Head of caudate nucleus (tissue), 42 donors: ENCODE data around the gene IGF2R.

Experiments
- DNase-seq, 42 donors: peaks; one replicate each; pipeline versions ENCODE4 v3.0.0 to v3.0.0-alpha.2; 2020 to 2021; ENCODE audit warnings: mixed read lengths in 7 of 42
- intact Hi-C: fragments of 100-400 bp; cut with DNase I; formaldehyde crosslinking; loops from one replicate; pipeline ENCODE4 v1.15.0; 2022

IGF2R gene

GRCh38 chr6:160035241-160035640 is 66.4 kb downstream of the IGF2R start:
- DNase-seq = no peak
- intact Hi-C loops = loop anchor here (10.0 kb wide), 1 partner anchor 60 kb away; no protein-coding TSS in a partner anchor

DNA sequence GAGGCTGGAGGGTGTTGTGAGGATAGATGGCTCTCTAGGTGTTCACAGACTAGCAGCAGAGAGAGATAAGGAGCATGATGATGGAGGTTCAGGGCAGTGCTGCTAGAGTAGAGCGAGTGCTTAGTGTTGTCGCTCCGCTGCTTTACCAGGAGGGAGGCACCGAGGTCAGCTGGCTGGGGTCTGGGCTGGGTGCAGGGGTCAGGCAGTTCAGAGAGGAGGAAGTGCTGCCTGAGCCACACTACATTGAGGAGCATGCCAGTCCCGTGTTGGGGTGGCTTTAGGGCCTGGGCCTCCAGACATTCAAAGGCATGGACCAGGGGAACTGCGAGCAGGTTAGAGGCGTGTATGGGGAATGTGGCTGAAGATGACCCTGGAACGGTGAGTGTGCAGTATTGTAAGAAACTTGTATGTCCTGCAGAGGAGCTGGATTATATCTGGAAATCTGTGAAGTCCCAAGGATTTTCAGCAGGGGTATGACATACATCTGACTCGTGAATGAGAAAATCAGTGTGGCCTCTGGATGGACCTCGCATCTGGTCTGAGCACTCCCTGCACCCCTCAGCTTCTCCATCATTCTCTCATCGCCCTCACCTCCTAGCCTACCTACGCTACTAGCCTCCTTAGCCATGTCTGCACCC is 66.9 kb downstream of the IGF2R start:
- intact Hi-C loops = loop anchor here (10.0 kb wide), 1 partner anchor 61 kb away; no protein-coding TSS in a partner anchor

GRCh38 chr6:160036331-160036695 is 67.4 kb downstream of the IGF2R start:
- DNase-seq = no peak
- intact Hi-C loops = loop anchor here (10.0 kb wide), 1 partner anchor 62 kb away; no protein-coding TSS in a partner anchor

More for the DNA sequence above, 66.9 kb downstream of the IGF2R start:
- DNase-seq = no peak

GRCh38 chr6:160036790-160037206 is 67.9 kb downstream of the IGF2R start:
- no peak for DNase-seq
- intact Hi-C loops = loop anchor here (10.0 kb wide), 1 partner anchor 62 kb away; no protein-coding TSS in a partner anchor

- DNase-seq = peak in 1 of 42 donors; percentile 25
- intact Hi-C loops = loop anchor here (10.0 kb wide), 1 partner anchor 64 kb away; no protein-coding TSS in a partner anchor
These were observed 69.6 kb downstream of the IGF2R start for GRCh38 chr6:160038479-160038878.

DNA sequence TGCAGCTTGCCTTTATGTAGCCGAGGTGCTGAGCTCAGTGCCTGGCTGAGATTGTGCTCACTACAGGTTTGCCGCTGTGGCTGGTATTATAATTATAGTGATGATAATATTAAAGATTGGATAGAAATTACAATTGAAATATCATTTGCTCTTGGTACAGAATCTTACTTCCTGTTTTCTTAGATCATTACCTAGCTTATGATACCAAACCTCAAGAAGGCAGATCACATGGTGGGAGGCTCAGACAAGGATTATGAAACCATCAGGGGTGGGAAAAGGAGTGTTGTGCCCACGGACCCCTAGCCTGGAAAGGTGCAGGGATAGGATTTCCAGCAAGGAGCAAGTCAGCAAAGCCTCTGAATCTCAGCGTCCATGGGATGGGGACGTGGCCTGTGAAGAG is 70.6 kb downstream of the IGF2R start:
- intact Hi-C loops = loop anchor here (10.0 kb wide), 1 partner anchor 65 kb away; no protein-coding TSS in a partner anchor
- DNase-seq = peak in 1 of 42 donors; percentile 16

- no peak for DNase-seq
- intact Hi-C loops = no loop called here
These were observed 71.2 kb downstream of the IGF2R start for GRCh38 chr6:160040055-160040454.

DNA sequence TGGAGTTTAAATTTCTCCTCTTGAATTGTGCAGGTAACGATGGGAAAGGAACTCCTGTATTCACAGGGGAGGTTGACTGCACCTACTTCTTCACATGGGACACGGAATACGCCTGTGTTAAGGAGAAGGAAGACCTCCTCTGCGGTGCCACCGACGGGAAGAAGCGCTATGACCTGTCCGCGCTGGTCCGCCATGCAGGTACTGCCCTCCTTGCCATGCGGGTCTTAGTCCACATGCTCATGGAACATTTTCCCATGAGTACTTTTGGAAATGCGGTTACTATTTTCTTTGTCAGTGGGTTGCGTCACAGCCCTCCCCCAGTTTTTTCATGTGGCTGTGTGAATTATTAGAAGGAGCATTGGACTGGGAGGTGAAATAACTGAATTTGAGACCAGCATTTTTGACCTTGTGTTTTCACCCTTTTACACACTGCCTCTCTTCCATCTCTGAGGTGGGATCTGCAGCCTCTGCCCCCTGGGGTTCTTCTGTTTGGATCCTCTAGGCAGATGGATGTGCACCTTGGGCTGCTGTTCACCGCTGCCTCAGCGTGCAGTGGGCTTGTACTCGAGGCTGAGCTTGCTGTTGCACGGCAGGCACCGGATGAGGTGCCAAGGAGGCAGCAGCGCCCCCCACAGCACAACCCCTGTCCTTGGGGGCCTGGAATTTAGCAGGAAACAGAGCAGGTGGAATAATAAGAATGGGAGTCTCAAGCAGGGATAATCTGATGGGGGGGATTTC is 71.8 kb downstream of the IGF2R start:
- intact Hi-C loops = no loop called here
- DNase-seq = peak in 1 of 42 donors; percentile 7

DNA sequence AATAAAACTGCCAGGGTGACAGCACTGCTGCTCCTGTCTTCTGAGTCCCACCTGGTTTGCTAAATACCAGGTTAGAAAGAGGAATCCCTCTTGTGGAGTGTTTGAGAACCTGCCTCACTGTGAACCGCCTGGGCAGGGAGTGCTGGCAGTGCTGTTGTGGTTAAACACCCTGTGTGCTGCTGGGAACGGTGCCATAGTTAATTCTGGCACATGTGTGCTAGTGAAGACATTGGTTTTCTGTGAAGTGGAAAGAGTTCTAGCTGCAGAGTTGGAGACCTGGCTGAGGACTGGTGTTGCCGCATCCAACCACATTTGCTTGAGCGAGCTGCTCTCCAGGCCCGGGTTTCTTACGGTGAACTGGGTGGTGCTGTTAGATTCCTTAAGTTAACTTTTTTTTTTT is 72.7 kb downstream of the IGF2R start:
- DNase-seq = peak in 7 of 42 donors; percentile 6 to 43 (median 23)
- intact Hi-C loops = no loop called here

GRCh38 chr6:160042014-160042773 is 73.3 kb downstream of the IGF2R start:
- intact Hi-C loops = no loop called here
- peak in 1 of 42 donors; percentile 14 for DNase-seq

GRCh38 chr6:160042788-160043301 is 74.0 kb downstream of the IGF2R start:
- intact Hi-C loops = no loop called here
- DNase-seq = peak in 1 of 42 donors; percentile 37

DNA sequence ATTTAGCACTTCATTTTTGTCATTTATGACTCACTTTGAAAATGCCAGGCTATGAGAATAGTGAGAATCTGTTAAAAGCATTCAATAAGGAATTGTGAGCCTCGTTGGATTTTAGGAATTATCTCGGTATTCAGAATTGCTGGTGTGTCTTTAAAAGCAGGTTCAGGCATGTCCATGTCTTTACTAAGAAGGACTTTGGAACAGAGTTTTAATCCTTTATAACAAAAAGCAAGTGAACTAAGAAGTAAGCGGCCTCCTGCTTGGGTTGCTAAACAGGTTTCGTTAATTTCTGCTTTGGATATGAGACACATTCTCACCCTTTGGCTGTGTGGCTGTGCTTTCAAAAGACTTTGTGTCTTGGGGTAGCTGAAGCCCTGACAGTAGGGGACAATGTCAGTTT is 74.9 kb downstream of the IGF2R start:
- intact Hi-C loops = no loop called here
- DNase-seq = no peak

- intact Hi-C loops = no loop called here
- DNase-seq = no peak
These were observed 75.8 kb downstream of the IGF2R start for GRCh38 chr6:160044687-160045086.

DNA sequence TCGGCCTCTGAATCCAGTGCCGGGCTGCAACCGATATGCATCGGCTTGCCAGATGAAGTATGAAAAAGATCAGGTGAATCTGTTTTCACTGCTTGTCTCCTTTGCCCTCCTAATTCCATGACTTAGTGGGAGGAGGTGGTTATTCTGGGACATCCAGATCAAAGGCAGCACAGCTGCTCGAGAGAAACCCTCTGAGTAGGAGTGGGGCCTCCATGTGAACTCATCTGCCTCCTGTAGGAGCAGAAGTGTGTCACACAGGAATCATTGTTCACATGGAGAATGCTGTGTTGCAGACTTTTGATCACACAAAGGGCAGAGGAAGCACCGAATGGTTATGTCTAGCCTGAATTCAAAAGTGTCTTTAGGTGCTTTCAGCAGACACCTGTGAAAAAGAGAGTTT is 79.6 kb downstream of the IGF2R start:
- intact Hi-C loops = no loop called here
- peak in 38 of 42 donors; percentile 8 to 89 (median 56) for DNase-seq

- intact Hi-C loops = no loop called here
- no peak for DNase-seq
These were observed 80.5 kb downstream of the IGF2R start for GRCh38 chr6:160049346-160049745.

GRCh38 chr6:160050022-160050421 is 81.1 kb downstream of the IGF2R start:
- no peak for DNase-seq
- intact Hi-C loops = no loop called here

- intact Hi-C loops = no loop called here
- DNase-seq = no peak
These were observed 82.5 kb downstream of the IGF2R start for GRCh38 chr6:160051390-160051789.

DNA sequence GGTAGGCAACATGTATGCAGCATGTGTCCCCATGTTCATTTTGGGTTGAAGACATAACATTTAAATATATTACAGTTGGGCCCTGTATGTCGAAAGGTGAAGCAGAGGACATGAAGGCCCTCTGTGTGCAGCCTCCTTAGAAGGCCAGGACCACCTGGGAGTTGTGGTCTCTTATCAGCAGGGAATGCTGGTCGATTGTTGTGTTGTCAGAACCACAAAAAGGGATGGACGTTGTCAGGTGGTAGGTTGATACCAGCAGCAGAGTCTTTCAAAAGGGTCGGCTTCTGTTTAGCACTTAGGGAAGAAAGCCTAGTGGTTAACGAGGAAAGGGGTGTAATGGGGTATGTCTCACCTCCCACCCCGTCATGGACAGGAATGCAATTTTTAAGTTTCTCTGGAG is 85.4 kb downstream of the IGF2R start:
- intact Hi-C loops = no loop called here
- no peak for DNase-seq

DNA sequence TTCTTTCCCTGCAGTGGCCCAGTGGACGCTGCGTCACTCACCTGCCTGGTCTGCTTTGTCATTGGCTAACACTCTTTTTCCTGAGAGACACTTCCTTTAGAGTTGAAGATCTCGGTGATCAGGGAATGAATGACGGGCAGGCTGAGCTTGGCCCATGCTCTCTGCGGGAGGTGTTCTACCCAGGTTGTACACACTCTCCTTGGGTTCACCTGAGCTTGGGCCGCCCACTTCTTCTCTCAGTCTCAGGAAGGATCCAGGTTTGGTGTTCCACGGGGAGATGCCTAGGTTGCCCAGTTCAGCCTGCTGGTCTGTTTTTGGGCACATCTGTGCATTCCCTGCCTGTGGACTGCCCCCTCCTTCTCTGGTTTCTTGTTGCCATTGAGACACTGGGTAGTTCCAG is 86.0 kb downstream of the IGF2R start:
- no peak for DNase-seq
- intact Hi-C loops = no loop called here
